K562 (cell line): ENCODE data around the gene PDCD7. TPM values are rescaled to one million over a fixed set of nuclear protein-coding genes. Genes with fewer than 3 reads are reported as not detected.

ENCODE experiments used
- ATAC-seq: fragments of 200-7000 bp; cut with Tn5 transposase; 3 replicates; pipeline ENCODE4 v1.9.1; 2020; ENCODE audit warnings: moderate library complexity
- BruUV-seq: library from RNA; stranded (reverse); fragments of 400-500 nt; replicated peaks from 2 replicates; lab custom pipeline; 2021; lab: Mats Ljungman, UMichigan
- CTCF ChIA-PET: fragments of 300-600 bp; formaldehyde crosslinking; extraction: SDS; loops from one replicate; lab custom pipeline; 2021; ENCODE audit warnings: low intra/inter-chr PET ratio; lab: Yijun Ruan, JAX
- POLR2A ChIA-PET: fragments of 300-600, 350-650 bp; sonication (Branson Sonifier 250); formaldehyde crosslinking; extraction: SDS; loops from one replicate; lab custom pipeline; 2021; ENCODE audit warnings: antibody characterized with exemption, inconsistent platforms; lab: Yijun Ruan, JAX
- DNase-seq, 4 experiments: peaks; one replicate each; pipeline versions ENCODE4 v3.0.0 to v3.0.0-alpha.2; 2011 to 2018; ENCODE audit warnings: low spot score in 3 of 4, mixed read lengths in 3 of 4; ENCODE audit errors: extremely low read depth in 1 of 4
- FAIRE-seq: peaks from 2 replicates; lab custom pipeline; 2011; peaks lifted over from hg19 to GRCh38; lab: Jason Lieb, UNC
- H2AFZ ChIP-seq: 2 replicates; pipeline ENCODE4 v1.6.0; 2011; ENCODE audit warnings: low read depth, low read length, control low read depth, inconsistent platforms
- H3K27ac ChIP-seq: fragments of 200-600 bp; 3 replicates; pipeline ENCODE4 v1.8.0; 2011; ENCODE audit warnings: low read depth, mild to moderate bottlenecking, control low read depth, inconsistent platforms, low read length, moderate library complexity, mixed read lengths; ENCODE audit errors: extremely low read depth
- H3K27me3 ChIP-seq, 2 experiments: fragments of 300-600 bp in 1 of 2; 2 replicates in 1 of 2; 3 replicates in 1 of 2; pipeline versions ENCODE4 v1.6.0 to v1.8.0; 2011; ENCODE audit warnings: inconsistent platforms in 2 of 2, low read length in 2 of 2, mild to moderate bottlenecking in 1 of 2, mixed read lengths in 1 of 2, moderate library complexity in 1 of 2; ENCODE audit not compliant: control insufficient read depth in 2 of 2, insufficient read depth in 2 of 2
- H3K36me3 ChIP-seq: fragments of 300-600 bp; 3 replicates; pipeline ENCODE4 v1.8.0; 2011; ENCODE audit warnings: mild to moderate bottlenecking, low read length, inconsistent platforms; ENCODE audit not compliant: control insufficient read depth, insufficient read depth
- H3K4me1 ChIP-seq, 2 experiments: fragments of 200-600 bp in 1 of 2; replicated peaks in 1 of 2; 2 replicates in 1 of 2; 3 replicates in 1 of 2; pipeline versions ENCODE4 v1.5.1 to v1.8.0; 2011; ENCODE audit warnings: inconsistent platforms in 2 of 2, low read length in 2 of 2, mild to moderate bottlenecking in 1 of 2, mixed read lengths in 1 of 2, moderate library complexity in 1 of 2; ENCODE audit not compliant: control insufficient read depth in 2 of 2, insufficient read depth in 2 of 2
- H3K4me2 ChIP-seq: 2 replicates; pipeline ENCODE4 v1.6.1; 2011; ENCODE audit warnings: low read length, control low read depth, inconsistent platforms, mixed read lengths; ENCODE audit not compliant: insufficient read depth
- H3K4me3 ChIP-seq: fragments of 200-600 bp; sonication (generic), shearing (Covaris generic); 2 replicates; pipeline ENCODE4 v1.5.1; 2016; ENCODE audit warnings: control low read depth, inconsistent platforms
- H3K79me2 ChIP-seq: fragments of 200-600 bp; 3 replicates; pipeline ENCODE4 v1.8.0; 2011; ENCODE audit warnings: low read length, inconsistent platforms; ENCODE audit not compliant: control insufficient read depth, insufficient read depth
- H3K9ac ChIP-seq, 2 experiments: 2 replicates each; pipeline versions ENCODE4 v1.6.0 to v1.6.1; 2011; ENCODE audit warnings: low read depth in 2 of 2, low read length in 2 of 2, control low read depth in 1 of 2, inconsistent platforms in 1 of 2, mild to moderate bottlenecking in 1 of 2, mixed read lengths in 1 of 2; ENCODE audit not compliant: insufficient read depth in 1 of 2
- H3K9me1 ChIP-seq: one replicate; pipeline ENCODE4 v1.6.0; 2011; ENCODE audit warnings: inconsistent platforms, mild to moderate bottlenecking, low read length, moderate library complexity; ENCODE audit not compliant: control insufficient read depth, insufficient read depth
- H3K9me3 ChIP-seq: replicated peaks from 2 replicates; pipeline ENCODE4 v1.5.1; 2011; ENCODE audit warnings: low read depth, low read length, inconsistent platforms; ENCODE audit not compliant: control insufficient read depth, insufficient read depth
- H4K20me1 ChIP-seq: replicated peaks from 2 replicates; pipeline ENCODE4 v1.6.1; 2011; ENCODE audit warnings: low read length, inconsistent platforms, mixed read lengths; ENCODE audit not compliant: control insufficient read depth, insufficient read depth
- JUND ChIP-seq, 2 experiments: IDR thresholded peaks; 2 replicates in 1 of 2; 3 replicates in 1 of 2; pipeline ENCODE4 v1.6.1; 2011; ENCODE audit warnings: borderline replicate concordance in 2 of 2, low read depth in 2 of 2, low read length in 2 of 2, improper control_type of control experiment in 1 of 2, missing biosample characterization in 1 of 2, missing genetic modification characterization in 1 of 2, missing genetic modification reagents in 1 of 2
- KLF13 ChIP-seq: fragments of 450-650 bp; IDR thresholded peaks from 2 replicates; pipeline ENCODE4 v1.6.1; 2016; ENCODE audit warnings: missing genetic modification characterization, low read depth, mild to moderate bottlenecking, missing compliant biosample characterization, moderate library complexity, borderline replicate concordance
- NKRF ChIP-seq: fragments of 450-650 bp; IDR thresholded peaks from 2 replicates; pipeline ENCODE4 v1.6.1; 2016; ENCODE audit warnings: borderline replicate concordance
- POLR3A ChIP-seq: IDR thresholded peaks from 2 replicates; pipeline ENCODE4 v1.6.1; 2011; ENCODE audit warnings: borderline replicate concordance, mild to moderate bottlenecking, moderate library complexity; ENCODE audit not compliant: insufficient read length, insufficient read depth; ENCODE audit errors: extremely low read depth
- PYGO2 ChIP-seq: fragments of 450-650 bp; IDR thresholded peaks from 2 replicates; pipeline ENCODE4 v1.6.1; 2016; ENCODE audit warnings: mild to moderate bottlenecking, missing genetic modification characterization, moderate library complexity, missing compliant biosample characterization
- ZNF551 ChIP-seq: fragments of 250-450 bp; sonication (Bioruptor Pico); IDR thresholded peaks from 2 replicates; pipeline ENCODE4 v1.5.0; 2021; ENCODE audit warnings: mild to moderate bottlenecking, moderate library complexity
- WGBS: fragments of 100-300 bp; shearing (Covaris generic); methylation state at CpG from one replicate; pipeline ENCODE4 v1.1.6; 2016; ENCODE audit warnings: low coverage, mixed read lengths; ENCODE audit not compliant: insufficient coverage; ENCODE audit errors: missing lambda C conversion rate; 5-methylcytosine and 5-hydroxymethylcytosine counted together
- in situ Hi-C: fragments of 300-500 bp; cut with MboI; formaldehyde crosslinking; loops from 4 replicates; pipeline ENCODE4 v1.15.0; 2018; ENCODE audit warnings: inconsistent platforms, mixed read lengths
- intact Hi-C: fragments of 100-400 bp; cut with micrococcal nuclease; formaldehyde crosslinking; loops from 2 replicates; pipeline ENCODE4 v1.14.2; 2022
- polyA plus RNA-seq, 8 experiments: library from polyadenylated mRNA; depleted of rRNA in 4 of 8; stranded (reverse) in 5 of 8; unstranded in 3 of 8; fragments of >200 nt; fragmentation: Nextera tagmentation in 2 of 8; fragmentation: Illumina TruSeq in 1 of 8; extraction: Ambion mirVana in 2 of 8; extraction: Trizol in 1 of 8; gene quantifications; 2 replicates each; pipeline versions ENCODE4 v1.2.1 to v1.2.3, GENCODE V29; 2011 to 2014; ENCODE audit warnings: inconsistent platforms in 1 of 8, missing spikeins in 1 of 8
- total RNA-seq, 7 experiments: library from RNA; depleted of rRNA in 6 of 7; stranded (reverse); fragments of >200 nt in 6 of 7; fragmentation: Illumina TruSeq in 2 of 7; extraction: Trizol in 2 of 7; gene quantifications; 2 replicates each; pipeline versions ENCODE4 v1.2.1 to v1.2.3, GENCODE V29; 2011 to 2021; ENCODE audit warnings: low replicate concordance in 1 of 7

The PDCD7 gene
- total and polyA plus RNA-seq, 9 of the 15 experiments (the other 6 are each of a cell fraction or from before 2014, with no cell fraction given), result 11.8 to 30.2 (median 18.8) TPM

- no peak overlapping the region for H3K4me3 ChIP-seq
- H3K36me3 ChIP-seq, result peaks cover 60% of the 10 kb centered on the region; the same call in 2 of the 3 replicates
- ATAC-seq (no peak), DNase-seq (no peak), FAIRE-seq (no peak)
- no TSS peak for BruUV-seq
- no peaks in the 10 kb centered on the region for H3K4me1 ChIP-seq
- no peak overlapping the region for H3K27ac ChIP-seq
- no peak for TF ChIP-seq POLR3A
- TF ChIP-seq PYGO2 (tag), result no peak
- no peak for TF ChIP-seq JUND (IDR thresholded peaks at IDR 0.05; ENCODE audit: borderline replicate concordance, low read depth, low read length)
- no peak for TF ChIP-seq JUND (tag; IDR thresholded peaks at IDR 0.05; ENCODE audit: borderline replicate concordance, low read depth, low read length)
- TF ChIP-seq ZNF551 (CRISPR knock-in tag), result no peak
- no peak for TF ChIP-seq KLF13 (tag)
- no peak for TF ChIP-seq NKRF
- TF ChIP-seq, all 486 proteins: peak for 0
- Histone ChIP-seq H4K20me1 (no peaks in the 10 kb centered on the region), H3K9ac (no peak overlapping the region), H3K4me2 (no peak overlapping the region), H3K79me2 (peaks cover 2% of the 10 kb centered on the region; the same call in 1 of the 3 replicates), H2AFZ (no peak overlapping the region), H3K9me3 (no peaks in the 10 kb centered on the region), H3K27me3 (no peaks in the 10 kb centered on the region), H3K9me1 (no peaks in the 10 kb centered on the region)
- intact Hi-C loops (no loop called here), in situ Hi-C loops (no loop called here)
- ChIA-PET CTCF (no interaction called here), POLR2A (interaction anchor here (1.3 kb wide), 1 partner anchor 11 kb away, joined by 5 read pairs; no protein-coding TSS in a partner anchor)
- 94% methylated on average over 5 of the region's 5 CpGs for WGBS
Measured at GRCh38 chr15:65171428-65171827, 37.8 kb upstream of the PDCD7 start.
